IPS-18c (cell line): ENCODE data around the gene PPP1R14B.

Source experiments
- H3K4me3 ChIP-seq: 2 replicates; pipeline ENCODE4 v1.7.0; 2013; ENCODE audit warnings: low read depth, mild to moderate bottlenecking, low read length, moderate library complexity; ENCODE audit not compliant: insufficient read depth
- H3K9me3 ChIP-seq: one replicate; pipeline ENCODE4 v1.6.1; 2013; ENCODE audit warnings: mild to moderate bottlenecking, low read length, moderate library complexity; ENCODE audit not compliant: control insufficient read depth, insufficient read depth

The PPP1R14B gene, protein sequence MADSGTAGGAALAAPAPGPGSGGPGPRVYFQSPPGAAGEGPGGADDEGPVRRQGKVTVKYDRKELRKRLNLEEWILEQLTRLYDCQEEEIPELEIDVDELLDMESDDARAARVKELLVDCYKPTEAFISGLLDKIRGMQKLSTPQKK

GRCh38 chr11:64246871-64247728, at the start of gene PPP1R14B:
PPP1R14B (minus strand) TSS chr11:64246943; CDS start chr11:64246673, 270 bp downstream.
- Histone ChIP-seq H3K4me3 (peak within 1 kb of the TSS; percentile 95), H3K9me3 (no peaks in the 10 kb centered on the region)

- H3K9me3 ChIP-seq = peaks cover 2% of the 10 kb centered on the region
- H3K4me3 ChIP-seq = no peak overlapping the region
These were observed 49.5 kb upstream of the PPP1R14B start for GRCh38 chr11:64296236-64296635.

DNA sequence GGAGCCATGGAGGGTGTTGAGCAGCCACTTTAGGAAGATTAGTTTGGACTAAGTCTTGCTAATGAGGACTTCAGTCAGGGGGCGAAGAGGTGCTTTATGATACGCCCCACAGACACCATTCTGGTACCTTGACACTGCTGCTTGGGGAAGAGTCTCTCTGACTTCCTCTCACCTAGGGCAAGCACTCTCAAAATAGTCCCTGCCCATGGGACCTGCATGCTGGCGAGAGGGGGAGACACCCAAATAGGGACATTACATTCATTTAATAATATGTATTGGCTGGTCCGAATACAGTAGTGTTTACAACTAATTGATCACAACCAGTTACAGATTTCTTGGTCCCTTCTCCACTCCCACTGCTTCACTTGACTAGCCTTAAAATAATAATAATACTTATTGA, 49.0 kb upstream of the PPP1R14B start:
- no peak overlapping the region for H3K4me3 ChIP-seq
- H3K9me3 ChIP-seq = peaks cover 2% of the 10 kb centered on the region

GRCh38 chr11:64294774-64295173, 48.0 kb upstream of the PPP1R14B start:
- Histone ChIP-seq H3K4me3 (no peak overlapping the region), H3K9me3 (peaks cover 2% of the 10 kb centered on the region)

GRCh38 chr11:64292460-64293254, 45.9 kb upstream of the PPP1R14B start:
- H3K9me3 ChIP-seq = no peaks in the 10 kb centered on the region
- peak overlapping the region; percentile 46 for H3K4me3 ChIP-seq

- Histone ChIP-seq H3K9me3 (no peaks in the 10 kb centered on the region), H3K4me3 (peak overlapping the region; percentile 46)
These were observed 45.2 kb upstream of the PPP1R14B start for GRCh38 chr11:64291752-64292459.

DNA sequence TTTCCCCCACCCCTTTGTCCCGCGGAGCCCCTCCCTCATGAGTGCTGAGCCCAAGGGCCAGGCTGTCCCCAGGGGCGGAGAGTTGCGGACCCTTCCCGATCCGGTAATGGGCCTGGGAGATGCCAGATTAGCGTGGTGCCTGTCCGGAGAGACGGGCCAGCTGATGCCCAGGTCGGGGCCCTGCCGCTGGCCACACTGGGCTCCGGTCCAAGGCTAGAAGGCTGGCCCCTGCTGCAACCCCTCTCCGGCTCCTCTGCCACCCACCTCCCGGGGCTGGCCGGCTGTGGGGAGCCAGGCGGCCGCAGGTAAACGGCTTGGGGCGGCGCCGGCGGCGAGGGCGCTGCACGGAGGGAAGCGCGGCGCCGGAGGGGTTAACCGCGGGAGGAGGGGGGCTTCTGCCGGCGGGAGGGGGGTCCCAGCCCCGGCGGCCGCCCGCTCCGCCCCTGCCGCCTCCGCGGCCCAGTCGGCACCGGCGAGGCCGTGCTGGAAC, 44.6 kb upstream of the PPP1R14B start, which contains the start of gene KCNK4:
Gene KCNK4, plus strand, starts transcription at position 41 of the 490 bp plus-strand sequence. CDS start 1,717 bp downstream, outside the sequence.
- H3K4me3 ChIP-seq = peak within 1 kb of the TSS; percentile 46
- H3K9me3 ChIP-seq = no peaks in the 10 kb centered on the region

- H3K4me3 ChIP-seq = peak overlapping the region; percentile 46; the same call in 1 of the 2 replicates
- no peaks in the 10 kb centered on the region for H3K9me3 ChIP-seq
These were observed 43.9 kb upstream of the PPP1R14B start for GRCh38 chr11:64290352-64291261.

DNA sequence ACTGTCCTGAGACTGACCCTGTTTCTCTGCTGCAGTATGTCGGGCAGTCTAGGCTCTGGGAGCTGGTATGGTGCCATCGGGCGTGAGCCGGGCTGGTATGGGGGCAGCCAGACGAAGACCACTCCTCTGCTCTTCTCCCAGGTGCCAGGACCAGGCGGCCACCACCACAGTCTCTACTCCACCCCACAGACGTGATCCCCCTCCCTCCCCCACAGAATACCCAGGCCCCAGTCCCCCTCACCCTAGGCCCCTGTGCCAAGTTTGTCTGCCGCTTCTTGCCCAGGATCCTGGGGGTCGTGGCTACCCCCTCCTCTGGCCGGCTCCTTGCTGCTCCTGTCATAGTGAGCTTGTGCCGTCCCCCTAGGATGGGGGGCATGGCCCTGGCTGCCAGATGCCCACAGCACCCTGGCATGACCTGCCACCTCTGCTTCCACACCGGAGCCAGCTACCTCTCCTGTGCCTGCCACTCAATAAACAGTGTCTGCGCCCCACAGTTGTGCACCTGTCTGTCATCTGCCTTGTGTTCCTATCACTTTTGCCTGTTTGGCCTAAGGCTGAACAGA, 42.3 kb upstream of the PPP1R14B start:
- no peaks in the 10 kb centered on the region for H3K9me3 ChIP-seq
- H3K4me3 ChIP-seq = no peak overlapping the region

DNA sequence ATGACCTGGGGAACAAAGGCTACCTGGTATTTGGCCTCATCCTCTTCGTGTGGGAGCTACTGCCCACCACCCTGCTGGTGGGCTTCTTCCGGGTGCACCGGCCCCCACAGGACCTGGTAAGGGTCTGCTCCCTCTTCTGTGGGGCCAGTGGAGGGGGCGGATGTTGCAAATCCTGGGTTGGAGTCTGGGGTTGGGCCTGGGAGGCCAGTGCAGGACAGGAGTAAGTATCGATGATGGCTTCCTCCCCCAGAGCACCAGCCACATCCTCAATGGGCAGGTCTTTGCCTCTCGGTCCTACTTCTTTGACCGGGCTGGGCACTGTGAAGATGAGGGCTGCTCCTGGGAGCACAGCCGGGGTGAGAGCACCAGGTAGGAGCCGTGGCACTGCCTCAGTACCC, 41.6 kb upstream of the PPP1R14B start:
- no peak overlapping the region for H3K4me3 ChIP-seq
- no peaks in the 10 kb centered on the region for H3K9me3 ChIP-seq

DNA sequence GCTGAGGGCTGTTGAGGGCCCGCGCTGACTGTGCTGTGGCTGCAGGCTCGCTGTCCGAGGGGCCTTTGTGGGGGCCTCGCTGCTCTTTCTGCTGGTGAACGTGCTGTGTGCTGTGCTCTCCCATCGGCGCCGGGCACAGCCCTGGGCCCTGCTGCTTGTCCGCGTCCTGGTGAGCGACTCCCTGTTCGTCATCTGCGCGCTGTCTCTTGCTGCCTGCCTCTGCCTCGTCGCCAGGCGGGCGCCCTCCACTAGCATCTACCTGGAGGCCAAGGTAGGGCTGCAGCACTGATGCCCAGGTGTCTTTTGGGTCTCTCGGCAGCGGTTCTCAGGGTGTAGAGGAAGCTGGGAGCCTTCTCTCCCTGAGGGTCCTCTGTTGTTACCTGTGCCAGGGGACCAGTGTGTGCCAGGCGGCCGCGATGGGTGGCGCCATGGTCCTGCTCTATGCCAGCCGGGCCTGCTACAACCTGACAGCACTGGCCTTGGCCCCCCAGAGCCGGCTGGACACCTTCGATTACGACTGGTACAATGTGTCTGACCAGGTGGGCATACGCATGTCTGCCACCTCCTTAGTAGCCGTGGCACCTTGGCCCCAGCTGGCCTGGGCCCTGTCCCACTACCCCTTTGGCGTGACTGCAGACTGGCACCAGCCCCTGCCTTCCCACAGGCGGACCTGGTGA, 41.1 kb upstream of the PPP1R14B start:
- Histone ChIP-seq H3K4me3 (no peak overlapping the region), H3K9me3 (no peaks in the 10 kb centered on the region)

DNA sequence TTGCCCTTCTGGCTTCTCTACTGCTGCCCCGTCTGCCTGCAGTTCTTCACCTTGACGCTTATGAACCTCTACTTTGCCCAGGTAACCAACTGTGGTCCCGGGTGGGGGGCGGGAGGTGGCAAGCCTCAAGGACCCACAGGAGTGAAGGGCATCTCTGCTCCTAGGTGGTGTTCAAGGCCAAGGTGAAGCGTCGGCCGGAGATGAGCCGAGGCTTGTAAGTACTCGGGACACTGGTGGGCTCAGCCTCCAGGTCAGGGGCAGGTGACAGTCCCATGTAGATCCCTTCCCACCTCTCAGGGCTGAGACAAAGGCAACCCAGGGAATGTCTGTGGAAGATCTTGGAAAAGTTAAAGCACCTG, 40.0 kb upstream of the PPP1R14B start:
- H3K4me3 ChIP-seq = no peak overlapping the region
- H3K9me3 ChIP-seq = no peaks in the 10 kb centered on the region

- H3K4me3 ChIP-seq = peak overlapping the region; percentile 84
These were observed 39.4 kb upstream of the PPP1R14B start for GRCh38 chr11:64285885-64286800.

DNA sequence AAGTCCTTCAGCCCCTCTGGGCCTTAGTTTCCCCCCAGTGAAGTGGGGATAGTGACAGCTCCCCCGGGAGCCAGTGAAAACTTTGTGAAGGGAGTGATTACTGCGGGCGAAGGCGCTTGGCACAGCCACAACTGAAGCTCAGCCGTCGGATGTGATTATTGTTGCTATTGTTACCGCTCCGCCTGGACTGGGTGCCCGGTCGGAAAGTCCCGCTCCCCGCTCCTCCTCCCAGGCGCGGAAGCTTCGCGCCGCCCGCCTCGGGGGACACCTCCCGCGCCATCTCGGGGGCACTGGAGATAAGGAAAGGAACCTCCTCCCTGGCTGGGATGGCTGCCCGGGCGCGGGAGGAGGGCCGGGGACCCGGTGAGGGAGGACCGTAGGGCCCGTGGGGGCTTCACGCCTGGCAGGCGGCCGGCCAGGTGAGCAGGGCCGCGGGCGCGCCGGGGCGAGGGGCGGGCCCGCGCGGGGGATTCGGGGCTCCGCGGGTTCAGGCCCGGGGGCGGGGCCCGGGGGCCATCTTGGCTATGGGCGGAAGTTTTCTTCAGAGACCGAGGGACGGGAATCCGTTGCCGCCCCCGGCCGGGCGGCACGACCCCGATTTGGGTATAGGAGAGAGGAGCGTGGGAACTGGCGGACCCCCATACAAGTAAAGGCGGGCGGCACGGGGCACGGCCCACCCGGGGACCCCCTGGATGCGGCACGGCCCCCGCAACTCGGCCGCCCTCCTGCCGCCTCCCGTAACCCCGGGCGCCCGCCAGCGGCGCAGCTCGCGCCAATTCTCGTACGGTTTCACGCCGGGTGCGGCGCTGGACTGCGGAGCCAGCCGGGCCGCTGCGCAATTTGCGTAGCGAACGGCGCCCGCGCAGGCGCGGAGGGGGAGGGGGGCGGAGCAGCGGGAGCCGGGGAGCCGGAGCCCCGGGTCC, 38.5 kb upstream of the PPP1R14B start, which contains the start of gene GPR137:
Gene GPR137, plus strand, starts transcription at position 887 of the 923 bp plus-strand sequence. CDS start 677 bp downstream, outside the sequence.
- H3K4me3 ChIP-seq = peak within 1 kb of the TSS; percentile 84
- H3K9me3 ChIP-seq = no peaks in the 10 kb centered on the region

More at GRCh38 chr11:64285885-64286800, 39.4 kb upstream of the PPP1R14B start:
- H3K9me3 ChIP-seq = no peaks in the 10 kb centered on the region
